NCI-H2107 treated with DMSO at 0.1 percent for 48 hours (cell line): ENCODE measurements around the gene CTXND2.

Experiments
- DNase-seq: peaks from one replicate; lab custom pipeline; 2025; ENCODE audit not compliant: unreplicated experiment; lab: John Stamatoyannopoulos, UW

CTXND2 gene

DNA sequence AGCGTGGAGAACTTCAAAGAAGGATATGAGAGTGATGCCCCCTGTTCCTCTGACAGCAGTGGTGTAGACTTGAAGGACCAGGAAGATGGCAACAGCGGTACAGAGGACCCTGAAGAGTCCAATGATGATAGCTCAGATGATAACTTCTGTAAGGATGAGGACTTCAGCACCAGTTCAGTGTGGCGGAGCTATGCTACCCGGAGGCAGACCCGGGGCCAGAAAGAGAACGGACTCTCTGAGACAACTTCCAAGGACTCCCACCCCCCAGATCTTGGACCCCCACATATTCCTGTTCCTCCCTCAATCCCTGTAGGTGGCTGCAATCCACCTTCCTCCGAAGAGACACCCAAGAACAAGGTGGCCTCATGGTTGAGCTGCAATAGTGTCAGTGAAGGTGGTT lies 73.7 kb downstream of the CTXND2 start:
- no peak for DNase-seq

DNA sequence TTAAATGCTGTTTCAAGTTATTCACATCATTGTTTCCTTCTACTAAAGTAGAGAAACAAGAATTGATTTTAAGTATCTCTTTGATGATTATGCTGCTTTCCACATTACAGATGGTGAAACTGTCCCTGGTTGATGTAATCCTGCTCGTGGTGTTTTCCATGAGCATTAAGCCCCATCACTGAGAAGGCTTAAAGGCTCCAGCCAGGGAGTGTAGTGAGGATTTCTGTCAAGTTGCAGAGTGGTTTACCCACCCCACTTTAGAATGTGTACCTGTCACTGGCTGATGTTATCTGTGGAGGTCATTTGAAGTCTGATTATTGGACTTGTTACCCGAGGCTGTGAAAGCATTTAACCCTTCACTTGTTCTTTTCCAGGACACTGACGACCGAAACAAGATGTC lies 74.8 kb downstream of the CTXND2 start:
- DNase-seq, result no peak
